RPMI7951 (cell line): Measurements from ENCODE around the gene LMF2. TPM values are rescaled to one million over a fixed set of nuclear protein-coding genes. Genes with fewer than 3 reads are reported as not detected.
A peak's percentile ranks its signal among the peaks of the same experiment; 100 is the strongest.
"Not testable (repeated sequence)": the region's sequence is repeated elsewhere in the genome, so short reads cannot be mapped to it uniquely, and the experiment has no call there.

Experiments used
- DNase-seq: peaks from one replicate; pipeline ENCODE4 v3.0.0-alpha.2; 2012; ENCODE audit warnings: low read depth
- total RNA-seq: library from RNA; depleted of rRNA; stranded (reverse); fragments of >200 nt; shearing (Covaris generic); gene quantifications from 2 replicates; pipeline ENCODE4 v1.2.3, GENCODE V29; 2014

Gene LMF2
- total RNA-seq, 1 experiment from 2014 or later: 20.5 TPM

GRCh38 chr22:50523806-50524675 lies 16.5 kb upstream of the LMF2 start:
- DNase-seq: no peak

- no peak for DNase-seq
Measured at GRCh38 chr22:50523458-50523805, 15.9 kb upstream of the LMF2 start.

GRCh38 chr22:50522806-50523438 lies 15.4 kb upstream of the LMF2 start:
- DNase-seq: no peak

- DNase-seq: no peak
Measured at GRCh38 chr22:50522208-50522805, 14.8 kb upstream of the LMF2 start.

GRCh38 chr22:50521710-50522109 lies 14.2 kb upstream of the LMF2 start:
- DNase-seq: no peak

GRCh38 chr22:50520826-50521453 lies 13.4 kb upstream of the LMF2 start:
- no peak for DNase-seq

GRCh38 chr22:50520184-50520583 lies 12.7 kb upstream of the LMF2 start:
- not testable (repeated sequence) for DNase-seq

- no peak for DNase-seq
Measured at GRCh38 chr22:50519151-50519550, 11.6 kb upstream of the LMF2 start.

GRCh38 chr22:50518606-50519005 lies 11.1 kb upstream of the LMF2 start:
- no peak for DNase-seq

GRCh38 chr22:50517495-50518260 lies 10.2 kb upstream of the LMF2 start:
- DNase-seq: no peak

GRCh38 chr22:50516891-50517290 lies 9.4 kb upstream of the LMF2 start:
- no peak for DNase-seq

GRCh38 chr22:50516068-50516467 lies 8.6 kb upstream of the LMF2 start:
- DNase-seq: no peak

GRCh38 chr22:50513175-50513574 lies 5.7 kb upstream of the LMF2 start:
- DNase-seq: no peak

GRCh38 chr22:50508897-50509296 lies 1.4 kb upstream of the LMF2 start:
- DNase-seq: no peak

GRCh38 chr22:50507991-50508884 lies 736 bp upstream of the LMF2 start, which contains the start of gene NCAPH2:
TSS of gene NCAPH2 (plus strand) at chr22:50508224. CDS start at chr22:50508338, 114 bp downstream.
- DNase-seq: peak; percentile 92

- DNase-seq: no peak
Measured at GRCh38 chr22:50506611-50507420, 686 bp downstream of the LMF2 start.

GRCh38 chr22:50505776-50506610 lies 1.5 kb downstream of the LMF2 start:
- DNase-seq: no peak

GRCh38 chr22:50505276-50505775 lies 2.2 kb downstream of the LMF2 start:
- no peak for DNase-seq
